ENCODE measurements around the gene GALNT18. TPM values are rescaled to one million over a fixed set of nuclear protein-coding genes. Genes with fewer than 3 reads are reported as not detected.

Gene GALNT18
- total RNA-seq, 1 donor = 2.4 TPM

- DNase-seq (ENCODE audit: low read depth) = no peak
- H3K4me3 ChIP-seq (ENCODE audit: low read depth, low read length) = no peak overlapping the region
- TF ChIP-seq CTCF (IDR thresholded peaks at IDR 0.05; ENCODE audit: insufficient read depth, low read length) = no peak
Observed at GRCh38 chr11:11236498-11237059, 385.2 kb downstream of the GALNT18 start.

- DNase-seq (ENCODE audit: low read depth) = no peak
- H3K4me3 ChIP-seq (ENCODE audit: low read depth, low read length) = no peak overlapping the region
- no peak for TF ChIP-seq CTCF (IDR thresholded peaks at IDR 0.05; ENCODE audit: insufficient read depth, low read length)
Observed at GRCh38 chr11:11231763-11232162, 390.0 kb downstream of the GALNT18 start.

- DNase-seq (ENCODE audit: low read depth) = no peak
- TF ChIP-seq CTCF (IDR thresholded peaks at IDR 0.05; ENCODE audit: insufficient read depth, low read length) = peak; percentile 21
- no peak overlapping the region for H3K4me3 ChIP-seq (ENCODE audit: low read depth, low read length)
Observed at GRCh38 chr11:11230802-11231562, 390.8 kb downstream of the GALNT18 start.

GRCh38 chr11:11230087-11230486 is 391.7 kb downstream of the GALNT18 start:
- TF ChIP-seq CTCF (IDR thresholded peaks at IDR 0.05; ENCODE audit: insufficient read depth, low read length) = no peak
- H3K4me3 ChIP-seq (ENCODE audit: low read depth, low read length) = no peak overlapping the region
- no peak for DNase-seq (ENCODE audit: low read depth)

- DNase-seq (ENCODE audit: low read depth) = no peak
- no peak for TF ChIP-seq CTCF (IDR thresholded peaks at IDR 0.05; ENCODE audit: insufficient read depth, low read length)
- no peak overlapping the region for H3K4me3 ChIP-seq (ENCODE audit: low read depth, low read length)
Observed at GRCh38 chr11:11229647-11230046, 392.2 kb downstream of the GALNT18 start.

- DNase-seq (ENCODE audit: low read depth) = no peak
- H3K4me3 ChIP-seq (ENCODE audit: low read depth, low read length) = no peak overlapping the region
- no peak for TF ChIP-seq CTCF (IDR thresholded peaks at IDR 0.05; ENCODE audit: insufficient read depth, low read length)
Observed at GRCh38 chr11:11227296-11228085, 394.3 kb downstream of the GALNT18 start.

Small RNA genes within 50 kb of the gene (small RNA-seq; reads per million reads assigned to genes)
- gene MIR4299 = not detected

Other genes starting within 250 kb of the GALNT18 start
- gene USP47, start 220.0 kb upstream of the GALNT18 start, total RNA-seq (ENCODE audit: low replicate concordance) = 59.8 and 95.2 TPM in 2 replicates